Activated CD4-positive, alpha-beta memory T cell treated with anti-CD3 and anti-CD28 coated beads for 36 hours (primary cell): Measurements from ENCODE around the gene CSPG4. TPM values are rescaled to one million over a fixed set of nuclear protein-coding genes. Genes with fewer than 3 reads are reported as not detected.
"Not testable (repeated sequence)": the region's sequence is repeated elsewhere in the genome, so short reads cannot be mapped to it uniquely, and the experiment has no call there.

Source experiments
- CTCF ChIA-PET: fragments of 350-600 bp; sonication (Branson Sonifier 250); formaldehyde crosslinking; loops from one replicate; lab custom pipeline; 2021; ENCODE audit warnings: antibody characterized with exemption, inconsistent platforms; lab: Charles Lee
- POLR2A ChIA-PET: fragments of 350-600 bp; sonication (Branson Sonifier 250); formaldehyde crosslinking; loops from one replicate; lab custom pipeline; 2021; ENCODE audit warnings: antibody characterized with exemption; lab: Charles Lee
- DNase-seq: peaks from one replicate; pipeline ENCODE4 v3.0.0-alpha.2; 2020
- H3K27ac Mint-ChIP-seq: one replicate; pipeline ENCODE4 v1.8.0; 2021; ENCODE audit warnings: mixed read lengths
- H3K27me3 Mint-ChIP-seq: one replicate; pipeline ENCODE4 v1.8.0; 2021; ENCODE audit warnings: mixed read lengths
- H3K36me3 Mint-ChIP-seq: one replicate; pipeline ENCODE4 v1.8.0; 2021; ENCODE audit warnings: mixed read lengths
- H3K4me1 Mint-ChIP-seq: one replicate; pipeline ENCODE4 v1.8.0; 2021; ENCODE audit warnings: low read depth, mixed read lengths
- H3K4me3 Mint-ChIP-seq: one replicate; pipeline ENCODE4 v1.8.0; 2021; ENCODE audit warnings: mild to moderate bottlenecking, mixed read lengths
- H3K9me3 Mint-ChIP-seq: one replicate; pipeline ENCODE4 v1.8.0; 2021; ENCODE audit warnings: mixed read lengths
- intact Hi-C: fragments of 100-400 bp; cut with micrococcal nuclease; formaldehyde crosslinking; loops from one replicate; pipeline ENCODE4 v1.15.1; 2023
- total RNA-seq, 2 experiments: library from RNA; stranded (reverse); gene quantifications; one replicate each; pipeline ENCODE4 v1.2.3, GENCODE V29; 2021

Gene CSPG4, protein sequence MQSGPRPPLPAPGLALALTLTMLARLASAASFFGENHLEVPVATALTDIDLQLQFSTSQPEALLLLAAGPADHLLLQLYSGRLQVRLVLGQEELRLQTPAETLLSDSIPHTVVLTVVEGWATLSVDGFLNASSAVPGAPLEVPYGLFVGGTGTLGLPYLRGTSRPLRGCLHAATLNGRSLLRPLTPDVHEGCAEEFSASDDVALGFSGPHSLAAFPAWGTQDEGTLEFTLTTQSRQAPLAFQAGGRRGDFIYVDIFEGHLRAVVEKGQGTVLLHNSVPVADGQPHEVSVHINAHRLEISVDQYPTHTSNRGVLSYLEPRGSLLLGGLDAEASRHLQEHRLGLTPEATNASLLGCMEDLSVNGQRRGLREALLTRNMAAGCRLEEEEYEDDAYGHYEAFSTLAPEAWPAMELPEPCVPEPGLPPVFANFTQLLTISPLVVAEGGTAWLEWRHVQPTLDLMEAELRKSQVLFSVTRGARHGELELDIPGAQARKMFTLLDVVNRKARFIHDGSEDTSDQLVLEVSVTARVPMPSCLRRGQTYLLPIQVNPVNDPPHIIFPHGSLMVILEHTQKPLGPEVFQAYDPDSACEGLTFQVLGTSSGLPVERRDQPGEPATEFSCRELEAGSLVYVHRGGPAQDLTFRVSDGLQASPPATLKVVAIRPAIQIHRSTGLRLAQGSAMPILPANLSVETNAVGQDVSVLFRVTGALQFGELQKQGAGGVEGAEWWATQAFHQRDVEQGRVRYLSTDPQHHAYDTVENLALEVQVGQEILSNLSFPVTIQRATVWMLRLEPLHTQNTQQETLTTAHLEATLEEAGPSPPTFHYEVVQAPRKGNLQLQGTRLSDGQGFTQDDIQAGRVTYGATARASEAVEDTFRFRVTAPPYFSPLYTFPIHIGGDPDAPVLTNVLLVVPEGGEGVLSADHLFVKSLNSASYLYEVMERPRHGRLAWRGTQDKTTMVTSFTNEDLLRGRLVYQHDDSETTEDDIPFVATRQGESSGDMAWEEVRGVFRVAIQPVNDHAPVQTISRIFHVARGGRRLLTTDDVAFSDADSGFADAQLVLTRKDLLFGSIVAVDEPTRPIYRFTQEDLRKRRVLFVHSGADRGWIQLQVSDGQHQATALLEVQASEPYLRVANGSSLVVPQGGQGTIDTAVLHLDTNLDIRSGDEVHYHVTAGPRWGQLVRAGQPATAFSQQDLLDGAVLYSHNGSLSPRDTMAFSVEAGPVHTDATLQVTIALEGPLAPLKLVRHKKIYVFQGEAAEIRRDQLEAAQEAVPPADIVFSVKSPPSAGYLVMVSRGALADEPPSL (N-terminal part only)
- total RNA-seq = not detected

DNA sequence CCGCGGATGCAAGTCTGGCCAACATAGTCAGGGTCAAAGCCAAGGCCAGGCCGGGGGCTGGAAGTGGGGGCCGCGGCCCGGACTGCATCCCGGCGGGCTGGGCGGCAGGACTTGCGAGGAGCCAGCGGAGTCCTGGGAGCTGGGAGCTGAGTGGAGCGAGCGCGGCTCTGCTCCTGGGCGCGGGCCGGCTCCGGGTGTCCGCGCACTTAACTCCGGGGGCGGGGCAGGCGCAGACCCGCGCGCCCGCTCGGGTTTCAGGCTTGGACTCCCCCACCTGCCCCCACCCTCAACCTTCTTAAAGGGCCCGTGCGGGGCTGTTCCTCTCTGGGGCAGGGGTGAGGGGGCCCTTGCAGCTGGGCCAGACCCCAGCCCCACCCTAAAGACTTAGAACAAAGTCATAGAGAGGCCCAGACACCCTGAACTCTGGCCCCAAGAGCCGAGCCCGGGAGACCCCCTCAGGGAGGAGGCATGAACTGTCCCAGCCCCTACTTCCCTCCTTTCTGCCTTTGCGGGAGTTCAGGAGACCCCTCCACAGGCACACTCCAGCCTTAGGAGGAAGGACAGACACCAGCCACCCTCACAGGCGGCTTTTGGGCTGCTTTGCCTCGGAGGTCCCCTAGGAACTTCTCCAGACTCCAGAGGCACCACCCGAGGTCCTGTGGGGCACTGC, at the start of gene CSPG4:
Gene CSPG4, minus strand, starts transcription at position 181 of the 670 bp plus-strand sequence. Its CDS starts 93 bp downstream, at position 88.
- H3K4me3 Mint-ChIP-seq = no peak within 1 kb of the TSS
- no peaks in the 10 kb centered on the region for H3K4me1 Mint-ChIP-seq
- DNase-seq = no peak
- H3K27ac Mint-ChIP-seq = no peak within 1 kb of the TSS
- intact Hi-C loops = no loop called here
- H3K36me3 Mint-ChIP-seq = no peaks in the 10 kb centered on the region
- CTCF ChIA-PET = no interaction called here
- peaks cover 12% of the 10 kb centered on the region for H3K27me3 Mint-ChIP-seq
- POLR2A ChIA-PET = no interaction called here
- H3K9me3 Mint-ChIP-seq = no peaks in the 10 kb centered on the region

DNA sequence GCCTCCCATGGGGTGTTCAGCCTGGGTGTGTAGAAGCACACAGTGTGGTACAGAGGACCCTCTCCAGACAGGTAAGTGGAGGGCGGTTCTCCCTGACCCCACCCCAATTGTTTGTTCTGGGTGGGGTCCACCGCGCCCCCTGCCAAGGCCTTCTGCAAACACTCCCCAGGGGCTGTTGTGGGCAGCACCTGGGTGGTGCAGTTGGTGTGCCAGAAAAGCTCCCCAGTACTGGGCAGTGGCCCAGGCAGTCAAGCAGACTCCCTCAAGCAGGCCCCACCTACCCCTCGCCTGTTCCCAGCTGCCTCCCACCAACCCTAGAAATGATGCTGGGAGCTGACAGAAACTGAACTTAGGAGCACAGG, 49.7 kb upstream of the CSPG4 start:
- peaks cover 14% of the 10 kb centered on the region for H3K4me1 Mint-ChIP-seq
- POLR2A ChIA-PET, H3K27ac Mint-ChIP-seq, H3K4me3 Mint-ChIP-seq, H3K9me3 Mint-ChIP-seq, intact Hi-C loops, H3K27me3 Mint-ChIP-seq, CTCF ChIA-PET, H3K36me3 Mint-ChIP-seq, DNase-seq: not testable (repeated sequence)

DNA sequence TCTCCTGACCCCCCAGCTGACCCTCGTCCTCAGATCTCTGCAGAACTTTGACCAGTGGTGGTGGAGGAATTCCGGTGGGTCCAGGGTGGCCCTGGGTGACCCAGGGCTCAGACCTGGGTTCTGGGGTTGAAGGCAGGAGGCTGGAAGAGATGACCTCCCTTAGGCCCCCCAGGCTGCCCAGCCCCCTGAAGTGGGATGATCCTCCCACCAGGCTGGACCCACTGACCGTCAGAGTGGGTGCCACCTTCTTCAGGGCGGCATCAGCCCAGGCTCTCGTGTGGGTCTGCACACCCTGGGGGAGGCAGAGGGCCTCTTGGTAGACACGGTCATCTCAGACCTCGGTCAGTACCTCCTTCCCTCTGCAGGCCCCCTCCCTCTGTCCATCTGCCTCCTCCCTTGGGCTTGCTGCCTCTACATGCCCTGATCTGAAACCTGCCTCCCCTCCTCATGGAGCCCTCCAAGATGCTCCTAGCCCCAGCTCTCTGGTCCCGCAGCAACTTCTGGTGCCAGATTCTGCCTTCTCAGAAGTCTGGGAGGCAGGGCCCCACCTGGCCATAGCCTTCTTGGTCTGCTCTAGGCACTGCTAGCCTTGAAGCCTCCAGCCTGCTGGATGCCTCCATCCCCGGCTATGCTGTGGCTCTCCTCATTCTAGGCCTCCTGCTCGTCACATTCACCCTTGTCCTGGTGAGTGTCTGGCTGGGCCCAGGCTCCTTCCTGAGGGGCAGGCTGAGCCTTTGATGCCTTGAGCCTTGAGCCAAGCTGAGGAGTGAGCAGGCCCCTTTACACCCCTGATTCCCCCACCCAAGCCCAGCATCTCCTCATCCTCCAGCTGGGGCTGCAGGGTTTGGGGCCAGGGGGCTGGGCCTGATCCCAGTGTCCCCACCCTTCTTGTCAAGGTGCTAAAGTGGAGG, 49.1 kb upstream of the CSPG4 start:
- Mint-ChIP-seq H3K4me1 (peaks cover 14% of the 10 kb centered on the region), H3K27me3 (no peaks in the 10 kb centered on the region), H3K27ac (no peak overlapping the region), H3K9me3 (no peaks in the 10 kb centered on the region), H3K4me3 (no peak overlapping the region), H3K36me3 (no peaks in the 10 kb centered on the region)
- ChIA-PET CTCF (no interaction called here), POLR2A (no interaction called here)
- intact Hi-C loops = no loop called here
- DNase-seq = no peak

DNA sequence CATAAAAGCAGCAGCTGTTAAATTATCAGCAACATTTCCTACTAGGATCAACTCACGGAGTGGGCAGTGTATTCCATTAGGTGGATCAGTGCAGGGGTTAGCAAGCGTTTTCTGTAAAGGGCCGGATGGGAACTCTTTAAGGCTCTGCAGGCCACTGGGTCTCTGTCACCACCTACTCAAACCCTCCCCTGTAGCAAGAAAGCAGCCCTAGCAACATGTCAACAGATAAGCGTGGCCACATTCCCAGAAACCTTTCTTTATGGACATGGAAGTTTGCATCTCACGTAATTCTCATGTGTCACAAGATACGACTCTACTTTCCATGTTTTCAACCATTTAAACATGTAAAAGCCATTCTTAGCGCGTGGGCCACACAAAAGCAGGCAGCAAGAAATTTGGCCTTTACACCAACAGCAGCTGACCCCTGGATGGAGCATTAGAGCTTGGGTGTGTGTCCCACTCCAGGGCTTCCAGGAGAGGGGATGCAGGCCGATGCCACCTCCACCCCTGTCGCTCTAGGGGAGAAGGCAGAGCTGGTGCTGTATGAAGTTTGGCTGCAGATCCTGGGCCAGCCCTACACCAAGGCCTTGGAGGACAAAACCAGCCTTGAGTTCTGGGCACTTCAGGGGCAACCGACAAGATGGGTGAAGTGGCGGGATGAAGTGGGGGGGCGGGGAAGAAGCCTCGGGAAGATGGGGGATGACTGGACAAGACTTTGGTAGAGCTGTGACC, 48.2 kb upstream of the CSPG4 start:
- Mint-ChIP-seq H3K4me1 (peaks cover 14% of the 10 kb centered on the region), H3K9me3 (no peaks in the 10 kb centered on the region), H3K4me3 (no peak overlapping the region), H3K27ac (no peak overlapping the region), H3K36me3 (no peaks in the 10 kb centered on the region), H3K27me3 (no peaks in the 10 kb centered on the region)
- DNase-seq = no peak
- POLR2A ChIA-PET = no interaction called here
- intact Hi-C loops = no loop called here
- CTCF ChIA-PET = no interaction called here

DNA sequence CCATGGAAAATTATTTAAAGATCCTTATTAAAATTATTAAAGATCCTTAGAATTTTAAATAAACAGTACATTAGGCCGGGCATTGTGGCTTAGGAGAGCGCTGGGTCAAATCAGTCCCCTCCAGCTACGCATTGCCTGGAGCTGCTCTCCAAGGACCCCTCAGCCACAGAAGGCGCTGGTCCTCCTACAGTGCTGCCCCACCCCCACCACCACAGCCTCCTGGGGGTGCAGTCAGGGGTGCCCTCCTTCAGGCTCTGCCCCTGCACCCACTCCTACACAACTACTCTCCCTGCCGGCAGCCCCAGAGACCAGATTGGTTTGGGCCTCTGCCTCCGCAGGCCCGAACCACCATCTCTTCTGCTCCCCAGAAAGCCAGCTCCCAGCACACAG, 47.5 kb upstream of the CSPG4 start:
- H3K36me3 Mint-ChIP-seq, H3K27ac Mint-ChIP-seq, intact Hi-C loops, H3K4me3 Mint-ChIP-seq, POLR2A ChIA-PET, DNase-seq, H3K9me3 Mint-ChIP-seq, H3K27me3 Mint-ChIP-seq: not testable (repeated sequence)
- CTCF ChIA-PET = interaction anchor here (3.6 kb wide), 1 partner anchor 27 kb away, joined by 10 read pairs; no protein-coding TSS in a partner anchor
- H3K4me1 Mint-ChIP-seq = peaks cover 14% of the 10 kb centered on the region

DNA sequence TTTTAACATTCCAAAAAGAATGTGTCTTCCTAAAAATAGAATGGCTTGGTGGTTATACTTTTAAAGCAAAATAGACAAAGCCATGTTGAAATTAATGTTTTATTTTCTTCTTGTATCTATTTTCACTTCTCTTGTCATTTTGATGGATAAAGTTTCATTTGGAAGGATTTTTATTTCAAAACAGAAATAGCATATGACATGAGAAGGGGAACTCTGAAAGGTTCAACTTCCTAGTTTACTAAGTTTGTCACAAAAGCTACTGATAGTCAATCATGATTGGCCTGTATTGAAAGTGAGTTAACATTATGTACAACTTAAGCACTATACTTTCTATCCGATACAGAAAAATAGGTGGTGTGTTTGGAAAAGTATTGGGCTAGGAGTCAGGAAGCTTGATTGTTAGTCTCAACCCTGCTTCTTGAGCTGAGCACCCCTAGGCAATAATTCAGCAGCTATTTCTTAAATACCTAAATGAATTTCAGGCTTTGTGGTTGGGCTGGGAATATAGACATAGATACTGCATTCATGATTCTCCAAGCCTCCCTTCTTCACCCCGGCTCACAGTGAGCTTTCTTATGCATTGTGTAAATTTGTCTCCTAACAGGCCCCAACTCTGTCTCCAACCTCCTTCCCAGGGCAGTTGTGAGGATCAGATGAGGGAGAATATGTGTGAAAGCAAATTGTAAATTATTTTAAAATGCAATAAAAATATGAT, 46.9 kb upstream of the CSPG4 start:
- no peak for DNase-seq
- Mint-ChIP-seq H3K36me3 (no peaks in the 10 kb centered on the region), H3K4me3 (peak overlapping the region; percentile 94), H3K9me3 (no peaks in the 10 kb centered on the region), H3K4me1 (peaks cover 14% of the 10 kb centered on the region), H3K27ac (peak overlapping the region; percentile 91), H3K27me3 (no peaks in the 10 kb centered on the region)
- ChIA-PET CTCF (interaction anchor here (3.6 kb wide), 1 partner anchor 27 kb away, joined by 10 read pairs; no protein-coding TSS in a partner anchor), POLR2A (interaction anchor here (1.6 kb wide), 1 partner anchor 21 kb away, joined by 6 read pairs; no protein-coding TSS in a partner anchor)
- intact Hi-C loops = no loop called here

DNA sequence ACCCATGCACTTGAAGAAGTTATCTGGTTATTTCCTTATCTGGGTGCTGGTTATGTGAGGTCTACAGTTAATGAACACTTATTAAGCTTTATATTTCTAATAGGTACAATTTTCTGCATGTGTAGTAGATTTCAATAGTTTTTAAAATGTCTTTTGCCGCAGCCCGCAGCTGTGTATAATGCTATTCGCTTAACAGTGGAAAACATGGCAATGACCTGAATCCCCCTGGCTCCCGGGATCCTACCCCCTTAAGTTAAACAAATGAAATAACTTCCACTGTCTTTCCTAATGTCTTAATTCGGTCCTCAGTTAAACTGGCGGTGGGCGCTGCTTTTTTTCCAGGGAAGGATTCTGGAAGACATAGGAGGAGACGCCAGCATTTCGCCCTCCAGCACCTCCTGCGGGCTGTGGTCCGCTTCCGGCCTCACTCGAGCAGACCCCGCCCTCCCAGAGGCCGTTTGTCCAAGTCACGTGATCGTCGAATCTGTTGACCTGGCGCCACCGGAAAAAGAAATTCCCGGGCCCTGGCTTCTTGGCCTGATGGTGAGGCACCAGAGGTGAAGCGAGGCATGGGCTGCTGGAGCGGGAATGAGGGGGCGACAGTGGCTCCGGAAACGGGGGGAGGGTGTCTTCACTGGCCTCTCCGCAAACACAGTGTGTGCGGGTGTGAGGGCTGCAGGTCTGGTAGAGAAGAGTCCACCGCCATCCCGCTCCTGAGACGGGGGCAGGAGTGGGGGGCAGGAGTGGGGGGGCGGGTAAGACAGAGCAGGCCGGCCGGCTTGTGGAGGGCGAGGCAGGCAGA, 45.6 kb upstream of the CSPG4 start:
- Mint-ChIP-seq H3K4me1 (peaks cover 14% of the 10 kb centered on the region), H3K9me3 (no peaks in the 10 kb centered on the region), H3K27me3 (no peaks in the 10 kb centered on the region), H3K27ac (peak overlapping the region; percentile 91), H3K4me3 (peak overlapping the region; percentile 94), H3K36me3 (no peaks in the 10 kb centered on the region)
- ChIA-PET CTCF (interaction anchor here (0.6 to 3.6 kb wide), 5 partner anchors 12 to 884 kb away, joined by 3 to 10 read pairs (median 4); a partner anchor contains a TSS), POLR2A (interaction anchor here (0.7 to 1.6 kb wide), 2 partner anchors 19 to 84 kb away, joined by 5 to 6 read pairs; no protein-coding TSS in a partner anchor)
- intact Hi-C loops = no loop called here
- peak; percentile 83 for DNase-seq

DNA sequence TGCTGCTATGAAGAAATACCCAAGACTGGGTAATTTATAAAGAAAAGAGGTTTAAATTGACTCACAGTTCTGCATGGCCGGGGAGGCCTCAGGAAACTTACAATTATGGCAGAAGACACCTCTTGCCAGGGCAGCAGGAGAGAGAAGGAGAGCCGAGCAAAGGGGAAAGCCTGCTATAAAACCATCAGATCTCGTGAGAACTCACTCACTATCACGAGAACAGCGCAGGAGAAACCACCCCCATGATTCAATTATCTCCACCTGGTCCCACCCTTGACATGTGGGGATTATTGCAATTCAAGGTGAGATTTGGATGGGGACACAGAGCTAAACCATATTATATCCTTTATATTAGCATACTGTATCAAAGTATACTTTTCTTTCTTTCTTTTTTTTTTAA, 42.2 kb upstream of the CSPG4 start:
- POLR2A ChIA-PET, H3K36me3 Mint-ChIP-seq, H3K27me3 Mint-ChIP-seq, DNase-seq, H3K9me3 Mint-ChIP-seq, intact Hi-C loops, H3K27ac Mint-ChIP-seq, H3K4me3 Mint-ChIP-seq: not testable (repeated sequence)
- H3K4me1 Mint-ChIP-seq = peaks cover 15% of the 10 kb centered on the region
- CTCF ChIA-PET = interaction anchor here (1.3 to 1.4 kb wide), 2 partner anchors 27 to 55 kb away, joined by 3 read pairs; no protein-coding TSS in a partner anchor

DNA sequence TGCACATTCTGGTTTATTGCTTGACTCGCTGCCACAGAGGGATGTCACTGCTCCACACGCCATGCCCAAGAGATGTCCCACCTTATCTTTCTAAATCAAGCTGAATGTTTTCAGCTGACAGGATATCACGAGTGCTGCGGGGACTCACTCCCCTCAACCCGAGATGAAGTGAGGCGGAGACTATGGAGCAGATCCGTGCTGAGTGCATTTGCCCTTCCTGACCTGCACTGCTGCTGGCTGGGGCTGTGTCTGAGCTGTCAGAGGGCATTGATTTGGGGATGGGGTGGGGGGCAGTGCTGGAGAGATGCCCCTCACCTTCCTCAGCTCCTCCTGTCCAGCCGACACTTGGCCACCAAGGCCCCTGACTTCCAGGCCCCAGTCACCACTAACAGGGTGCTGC, 40.5 kb upstream of the CSPG4 start:
- no peaks in the 10 kb centered on the region for H3K36me3 Mint-ChIP-seq
- ChIA-PET CTCF (no interaction called here), POLR2A (no interaction called here)
- H3K27me3 Mint-ChIP-seq = no peaks in the 10 kb centered on the region
- intact Hi-C loops = no loop called here
- H3K4me1 Mint-ChIP-seq = peaks cover 15% of the 10 kb centered on the region
- no peak for DNase-seq
- no peak overlapping the region for H3K4me3 Mint-ChIP-seq
- no peak overlapping the region for H3K27ac Mint-ChIP-seq
- H3K9me3 Mint-ChIP-seq = no peaks in the 10 kb centered on the region
